Body of pancreas (tissue), 4 donors: Measurements from ENCODE around the gene AIP. TPM values are rescaled to one million over a fixed set of nuclear protein-coding genes. Genes with fewer than 3 reads are reported as not detected.
A peak's percentile ranks its signal among the peaks of the same experiment; 100 is the strongest.

Experiments used
- ATAC-seq: fragments of 150-250 bp; one replicate; pipeline ENCODE4 v1.9.1; 2016
- DNase-seq, 4 donors: peaks; one replicate each; pipeline ENCODE4 v3.0.0-alpha.2; 2019
- H3K27ac ChIP-seq, 4 donors: fragments of 200-600 bp; sonication (generic); 1 replicate in 3 of 4; 2 replicates in 1 of 4; pipeline versions ENCODE4 v1.5.1 to v1.6.1; 2016 to 2019; ENCODE audit warnings: mild to moderate bottlenecking in 1 of 4, mixed read lengths in 1 of 4, moderate library complexity in 1 of 4
- H3K27me3 ChIP-seq, 2 donors: fragments of 200-600 bp; sonication (generic); one replicate each; pipeline ENCODE4 v1.6.0; 2016; ENCODE audit warnings: mild to moderate bottlenecking in 1 of 2
- H3K36me3 ChIP-seq, 2 donors: fragments of 200-600 bp; sonication (generic); replicated peaks in 1 of 2; 2 replicates each; pipeline ENCODE4 v1.5.1; 2016; ENCODE audit warnings: low read depth in 2 of 2; ENCODE audit not compliant: insufficient read depth in 1 of 2
- H3K4me1 ChIP-seq: fragments of 200-600 bp; sonication (generic); one replicate; pipeline ENCODE4 v1.6.0; 2016
- H3K4me3 ChIP-seq, 2 donors: fragments of 200-600 bp; sonication (generic); 1 replicate in 1 of 2; 2 replicates in 1 of 2; pipeline ENCODE4 v1.5.1; 2016 to 2019
- H3K9me3 ChIP-seq, 3 donors: fragments of 200-600 bp; sonication (generic); 1 replicate in 2 of 3; 2 replicates in 1 of 3; pipeline ENCODE4 v1.5.1; 2016
- POLR2A ChIP-seq, 3 donors: fragments of 450-650 bp; IDR thresholded peaks; one replicate each; pipeline ENCODE4 v1.6.1; 2016; ENCODE audit warnings: antibody characterized with exemption in 3 of 3, mild to moderate bottlenecking in 2 of 3
- WGBS, 2 donors: methylation state at CpG; one replicate each; pipeline ENCODE4 v1.1.5; 2017; 5-methylcytosine and 5-hydroxymethylcytosine counted together
- intact Hi-C: fragments of 100-400 bp; cut with DNase I; formaldehyde crosslinking; loops from one replicate; pipeline ENCODE4 v1.15.1; 2023
- total RNA-seq, 2 donors: library from RNA; depleted of rRNA; stranded (reverse); fragments of >200 nt; gene quantifications; one replicate each; pipeline ENCODE4 v1.1.0, GENCODE V29; 2016
- TF ChIP-seq, protein P1 (sequence below), 7 experiments: fragments of 450-650 bp in 4 of 7; fragments of 200-600 bp in 3 of 7; sonication (generic) in 3 of 7; IDR thresholded peaks; one replicate each; pipeline ENCODE4 v1.5.1; 2016 to 2019; ENCODE audit warnings: antibody characterized with exemption in 7 of 7

AIP gene
- total RNA-seq, 2 donors from 2014 or later: 21.4 to 39.7 TPM

DNA sequence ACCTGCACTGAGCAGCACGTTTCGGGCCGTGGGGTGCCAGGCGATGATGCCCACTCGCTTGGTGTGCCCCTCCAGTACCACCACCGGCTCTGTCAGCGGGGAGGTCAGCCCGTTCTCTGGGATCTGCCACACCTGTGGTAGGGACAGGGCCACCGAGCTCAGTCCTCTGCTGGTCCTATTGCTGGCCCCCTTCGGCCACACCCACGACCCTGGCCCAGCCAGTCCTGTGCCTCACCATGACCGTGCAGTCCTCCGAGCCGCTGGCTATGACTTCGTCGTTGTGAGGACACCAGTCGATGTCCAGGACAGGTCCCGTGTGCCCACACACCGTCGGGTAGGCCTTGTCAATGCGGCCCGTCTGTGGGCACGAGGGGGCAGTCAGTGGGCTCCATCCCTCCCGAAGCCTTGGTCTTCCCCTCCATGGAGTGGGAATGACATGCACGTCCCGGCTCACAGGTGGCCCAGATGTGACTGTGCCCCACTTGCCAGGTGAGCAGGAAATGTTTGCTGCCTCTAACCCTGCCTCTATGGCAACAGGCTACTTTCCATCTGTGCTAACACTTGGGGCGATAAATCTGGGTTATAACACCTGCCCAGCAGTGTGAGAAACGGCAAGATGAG is 41.0 kb upstream of the AIP start:
- Histone ChIP-seq H3K36me3 (no peaks in the 10 kb centered on the region), H3K27me3 (no peaks in the 10 kb centered on the region), H3K9me3 (no peaks in the 10 kb centered on the region), H3K27ac (peak overlapping the region in 1 of 4 donors; percentile 82), H3K4me1 (peaks cover 21% of the 10 kb centered on the region), H3K4me3 (no peak overlapping the region)
- ATAC-seq (no peak), DNase-seq (no peak)
- TF ChIP-seq, protein P1, sequence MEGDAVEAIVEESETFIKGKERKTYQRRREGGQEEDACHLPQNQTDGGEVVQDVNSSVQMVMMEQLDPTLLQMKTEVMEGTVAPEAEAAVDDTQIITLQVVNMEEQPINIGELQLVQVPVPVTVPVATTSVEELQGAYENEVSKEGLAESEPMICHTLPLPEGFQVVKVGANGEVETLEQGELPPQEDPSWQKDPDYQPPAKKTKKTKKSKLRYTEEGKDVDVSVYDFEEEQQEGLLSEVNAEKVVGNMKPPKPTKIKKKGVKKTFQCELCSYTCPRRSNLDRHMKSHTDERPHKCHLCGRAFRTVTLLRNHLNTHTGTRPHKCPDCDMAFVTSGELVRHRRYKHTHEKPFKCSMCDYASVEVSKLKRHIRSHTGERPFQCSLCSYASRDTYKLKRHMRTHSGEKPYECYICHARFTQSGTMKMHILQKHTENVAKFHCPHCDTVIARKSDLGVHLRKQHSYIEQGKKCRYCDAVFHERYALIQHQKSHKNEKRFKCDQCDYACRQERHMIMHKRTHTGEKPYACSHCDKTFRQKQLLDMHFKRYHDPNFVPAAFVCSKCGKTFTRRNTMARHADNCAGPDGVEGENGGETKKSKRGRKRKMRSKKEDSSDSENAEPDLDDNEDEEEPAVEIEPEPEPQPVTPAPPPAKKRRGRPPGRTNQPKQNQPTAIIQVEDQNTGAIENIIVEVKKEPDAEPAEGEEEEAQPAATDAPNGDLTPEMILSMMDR (IDR thresholded peaks at IDR 0.05): no peak
- TF ChIP-seq POLR2A (IDR thresholded peaks at IDR 0.05): no peak
- intact Hi-C loops: no loop called here
- WGBS, 2 donors: 85 to 86% methylated on average over 12 to 14 of the region's 28 CpGs

DNA sequence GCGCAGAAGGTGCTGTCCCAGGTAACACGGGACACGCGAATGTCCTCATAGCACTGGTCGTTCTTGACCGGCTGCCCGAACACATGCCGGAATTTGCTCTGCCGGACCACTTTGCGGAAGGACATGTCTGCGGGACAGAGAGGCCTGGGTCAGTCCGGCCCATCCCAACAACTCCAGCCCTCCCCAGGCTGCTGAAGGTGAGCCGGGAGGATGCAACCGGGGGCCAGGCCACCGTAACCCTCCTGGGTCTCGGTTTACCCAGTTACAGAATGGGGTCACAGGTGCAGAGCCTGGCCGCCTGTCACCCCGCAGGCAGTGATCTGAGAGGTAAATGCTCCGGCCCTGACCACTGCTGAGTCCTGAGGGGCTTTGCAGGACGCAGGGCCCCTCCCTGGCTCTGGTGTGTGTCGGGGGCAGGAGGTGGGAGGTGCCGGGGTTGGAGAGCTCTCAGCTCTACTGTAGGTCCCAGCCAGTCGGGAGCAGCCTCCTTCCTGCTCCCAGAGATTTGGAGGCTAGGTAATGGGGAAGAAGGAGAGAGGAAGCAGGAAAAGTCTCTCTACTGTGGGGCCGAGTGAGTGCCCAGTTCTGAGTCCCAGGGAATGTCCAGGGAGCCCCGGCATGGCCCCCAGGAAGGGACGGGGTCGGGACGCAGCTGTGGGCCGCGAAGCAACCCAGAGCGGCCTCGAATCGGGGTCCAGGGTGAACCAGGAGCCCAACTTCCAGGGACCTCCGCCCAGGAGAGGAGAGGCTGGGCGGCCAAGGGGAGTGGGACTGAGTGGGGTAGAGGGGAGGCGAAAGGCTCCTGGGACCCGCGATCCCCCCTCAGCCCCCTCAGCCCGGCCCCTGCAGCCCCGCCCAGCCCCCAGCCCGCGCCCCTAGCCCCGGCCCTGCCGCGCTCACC is 40.1 kb upstream of the AIP start:
- ATAC-seq: peak; percentile 8
- H3K9me3 ChIP-seq: no peaks in the 10 kb centered on the region
- no peak for TF ChIP-seq POLR2A (IDR thresholded peaks at IDR 0.05)
- TF ChIP-seq, protein P1 (IDR thresholded peaks at IDR 0.05): no peak
- intact Hi-C loops: no loop called here
- peaks cover 21% of the 10 kb centered on the region for H3K4me1 ChIP-seq
- H3K27ac ChIP-seq: peak overlapping the region; percentile 82 to 93 (median 90)
- WGBS, 2 donors: 31 to 52% methylated on average over 14 to 45 of the region's 45 CpGs
- H3K4me3 ChIP-seq: peak overlapping the region; percentile 52 to 84
- DNase-seq: no peak
- no peaks in the 10 kb centered on the region for H3K27me3 ChIP-seq
- no peaks in the 10 kb centered on the region for H3K36me3 ChIP-seq

DNA sequence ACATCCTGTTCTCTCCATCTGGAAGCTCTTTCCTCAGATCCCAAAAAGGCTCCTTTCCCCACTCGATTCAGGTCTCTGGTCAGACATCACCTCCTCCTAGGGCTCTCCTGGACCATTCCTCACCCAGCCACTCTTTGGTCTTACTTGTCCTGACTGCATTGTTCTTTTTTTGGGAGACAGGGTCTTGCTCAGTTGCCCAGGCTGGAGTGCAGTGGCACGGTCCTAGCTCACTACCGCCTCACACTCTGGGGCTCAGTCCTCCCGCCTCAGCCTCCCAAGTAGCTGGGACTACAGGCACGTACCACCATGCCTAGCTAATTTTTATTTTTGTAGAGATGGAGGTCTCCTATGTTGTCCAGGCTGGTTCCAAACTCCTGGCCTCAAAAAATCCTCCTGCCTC is 37.3 kb upstream of the AIP start:
- ATAC-seq (no peak), DNase-seq (no peak)
- Histone ChIP-seq H3K9me3 (no peaks in the 10 kb centered on the region), H3K27ac (no peak overlapping the region), H3K27me3 (no peaks in the 10 kb centered on the region), H3K4me1 (peaks cover 21% of the 10 kb centered on the region), H3K36me3 (no peaks in the 10 kb centered on the region), H3K4me3 (no peak overlapping the region)
- no peak for TF ChIP-seq POLR2A (IDR thresholded peaks at IDR 0.05)
- TF ChIP-seq, protein P1 (IDR thresholded peaks at IDR 0.05): no peak
- 77% methylated on average over 5 of the region's 5 CpGs for WGBS, 2 donors
- intact Hi-C loops: no loop called here

DNA sequence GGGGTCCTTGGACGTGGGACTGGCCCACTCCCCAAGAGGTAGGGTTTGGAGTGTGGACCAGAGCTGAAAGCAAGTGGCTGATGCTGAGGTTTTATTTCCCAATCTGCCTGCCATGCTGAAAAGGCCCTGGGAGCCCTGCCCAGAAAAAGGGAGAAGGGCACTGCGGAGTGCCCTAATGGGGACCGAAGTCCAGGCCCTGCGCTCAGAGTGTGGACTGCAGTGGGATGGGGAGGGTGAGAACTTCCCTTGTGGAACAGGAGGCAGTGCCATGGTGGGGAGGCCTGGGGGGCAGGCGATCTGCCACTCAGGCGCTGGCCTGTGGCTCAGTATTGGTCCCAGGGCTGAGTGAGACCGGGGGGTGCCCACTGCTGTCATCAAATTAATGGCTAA is 34.6 kb upstream of the AIP start:
- DNase-seq (no peak), ATAC-seq (no peak)
- intact Hi-C loops: no loop called here

More for the DNA sequence above, 34.6 kb upstream of the AIP start:
- H3K27ac ChIP-seq: no peak overlapping the region
- TF ChIP-seq, protein P1 (IDR thresholded peaks at IDR 0.05): no peak
- no peak for TF ChIP-seq POLR2A (IDR thresholded peaks at IDR 0.05)
- H3K36me3 ChIP-seq: no peaks in the 10 kb centered on the region
- no peaks in the 10 kb centered on the region for H3K27me3 ChIP-seq
- H3K4me1 ChIP-seq: peaks cover 18% of the 10 kb centered on the region
- no peak overlapping the region for H3K4me3 ChIP-seq
- 87 to 91% methylated on average over 7 of the region's 7 CpGs for WGBS, 2 donors
- no peaks in the 10 kb centered on the region for H3K9me3 ChIP-seq
